GM12878 (cell line): ENCODE measurements around the gene RALB. TPM values are rescaled to one million over a fixed set of nuclear protein-coding genes. Genes with fewer than 3 reads are reported as not detected.

Source experiments
- ATAC-seq: fragments of 200-7000 bp; cut with Tn5 transposase; 3 replicates; pipeline ENCODE4 v1.9.1; 2020; ENCODE audit warnings: mild to moderate bottlenecking, moderate library complexity
- BruUV-seq: library from RNA; stranded (reverse); fragments of 400-500 nt; replicated peaks from 2 replicates; lab custom pipeline; 2021; lab: Mats Ljungman, UMichigan
- CTCF ChIA-PET: fragments of 300-600 bp; sonication (Branson Sonifier 250); formaldehyde crosslinking; extraction: SDS; loops from one replicate; lab custom pipeline; 2021; ENCODE audit warnings: inconsistent platforms; lab: Yijun Ruan, JAX
- POLR2A ChIA-PET: fragments of 350-600 bp; formaldehyde crosslinking; extraction: SDS; loops from one replicate; lab custom pipeline; 2021; ENCODE audit warnings: inconsistent platforms; lab: Charles Lee
- RAD21 ChIA-PET: fragments of 300-600 bp; sonication (Branson Sonifier 250); formaldehyde crosslinking; loops from one replicate; lab custom pipeline; 2023; ENCODE audit warnings: antibody characterized with exemption; ENCODE audit not compliant: unreplicated experiment; lab: Charles Lee
- SMC1A ChIA-PET: fragments of 300-600 bp; sonication (Branson Sonifier 250); formaldehyde crosslinking; loops from one replicate; lab custom pipeline; 2023; ENCODE audit not compliant: unreplicated experiment, uncharacterized antibody; lab: Charles Lee
- DNase-seq: peaks from one replicate; pipeline ENCODE4 v3.0.0-alpha.2; 2011; ENCODE audit warnings: low read depth, low spot score
- FAIRE-seq: peaks from 3 replicates; lab custom pipeline; 2011; peaks lifted over from hg19 to GRCh38; lab: Jason Lieb, UNC
- H2AFZ ChIP-seq: 2 replicates; pipeline ENCODE4 v1.6.0; 2011; ENCODE audit warnings: low read depth, low read length, control low read depth; ENCODE audit not compliant: control insufficient read depth
- H3K27ac ChIP-seq: 2 replicates; pipeline ENCODE4 v1.5.1; 2011; ENCODE audit warnings: control low read depth; ENCODE audit not compliant: control insufficient read depth, insufficient read depth
- H3K27me3 ChIP-seq, 2 experiments: replicated peaks in 1 of 2; 2 replicates each; pipeline versions ENCODE4 v1.6.0 to v1.6.1; 2011; ENCODE audit warnings: low read length in 1 of 2; ENCODE audit not compliant: control insufficient read depth in 2 of 2, insufficient read depth in 2 of 2
- H3K36me3 ChIP-seq, 2 experiments: 2 replicates each; pipeline ENCODE4 v1.5.1; 2011; ENCODE audit warnings: low read length in 1 of 2; ENCODE audit not compliant: control insufficient read depth in 2 of 2, insufficient read depth in 2 of 2
- H3K4me1 ChIP-seq: 2 replicates; pipeline ENCODE4 v1.6.1; 2011; ENCODE audit warnings: mild to moderate bottlenecking, low read length, moderate library complexity, mixed read lengths; ENCODE audit not compliant: control insufficient read depth, insufficient read depth
- H3K4me2 ChIP-seq: 2 replicates; pipeline ENCODE4 v1.6.0; 2011; ENCODE audit warnings: control low read depth; ENCODE audit not compliant: control insufficient read depth, insufficient read depth
- H3K4me3 ChIP-seq: fragments of 200-600 bp; sonication (generic); 2 replicates; pipeline ENCODE4 v1.5.1; 2016
- H3K79me2 ChIP-seq: 2 replicates; pipeline ENCODE4 v1.6.0; 2011; ENCODE audit warnings: low read length; ENCODE audit not compliant: control insufficient read depth, insufficient read depth
- H3K9ac ChIP-seq: 2 replicates; pipeline ENCODE4 v1.8.0; 2011; ENCODE audit warnings: low read length, control low read depth, mixed read lengths; ENCODE audit not compliant: control insufficient read depth, insufficient read depth
- H3K9me3 ChIP-seq: replicated peaks from 3 replicates; pipeline ENCODE4 v1.5.1; 2011; ENCODE audit warnings: mild to moderate bottlenecking, low read length; ENCODE audit not compliant: control insufficient read depth, insufficient read depth
- H4K20me1 ChIP-seq: 2 replicates; pipeline ENCODE4 v1.6.0; 2011; ENCODE audit not compliant: control insufficient read depth, insufficient read depth
- BACH1 ChIP-seq: fragments of 450-650 bp; IDR thresholded peaks from 2 replicates; pipeline ENCODE4 v1.6.1; 2017; ENCODE audit warnings: mild to moderate bottlenecking, borderline replicate concordance
- CHD1 ChIP-seq: IDR thresholded peaks from 2 replicates; pipeline ENCODE4 v1.6.1; 2012; ENCODE audit warnings: low read depth, low read length, improper control_type of control experiment
- CHD4 ChIP-seq: fragments of 200-600 bp; sonication (generic); IDR thresholded peaks from 2 replicates; pipeline ENCODE4 v1.6.1; 2016; ENCODE audit warnings: mild to moderate bottlenecking
- E2F4 ChIP-seq: IDR thresholded peaks from 2 replicates; pipeline ENCODE4 v1.6.1; 2012; ENCODE audit warnings: low read depth, low read length, improper control_type of control experiment
- E4F1 ChIP-seq: fragments of 450-650 bp; IDR thresholded peaks from 2 replicates; pipeline ENCODE4 v1.6.1; 2018; ENCODE audit warnings: borderline replicate concordance, mild to moderate bottlenecking; ENCODE audit not compliant: partially characterized antibody
- ELK1 ChIP-seq: IDR thresholded peaks from 2 replicates; pipeline ENCODE4 v1.6.1; 2012; ENCODE audit warnings: low read depth, low read length, improper control_type of control experiment
- FOS ChIP-seq: IDR thresholded peaks from 3 replicates; pipeline ENCODE4 v1.6.1; 2011; ENCODE audit warnings: borderline replicate concordance; ENCODE audit not compliant: insufficient read length; ENCODE audit errors: extremely low read depth
- JUND ChIP-seq: IDR thresholded peaks from 2 replicates; pipeline ENCODE4 v1.6.1; 2012; ENCODE audit warnings: low read depth, mild to moderate bottlenecking, low read length, improper control_type of control experiment, moderate library complexity
- SMAD5 ChIP-seq: IDR thresholded peaks from 2 replicates; pipeline ENCODE4 v1.6.1; 2016; ENCODE audit warnings: antibody characterized with exemption, low read depth
- ZBTB11 ChIP-seq: fragments of 450-650 bp; formaldehyde crosslinking; IDR thresholded peaks from 2 replicates; pipeline ENCODE4 v1.5.0; 2022; ENCODE audit warnings: mild to moderate bottlenecking, missing genetic modification characterization
- ZNF384 ChIP-seq: IDR thresholded peaks from 2 replicates; pipeline ENCODE4 v1.6.1; 2012; ENCODE audit warnings: low read depth, mild to moderate bottlenecking, low read length, improper control_type of control experiment, borderline replicate concordance
- WGBS: methylation state at CpG from one replicate; pipeline ENCODE4 v1.1.6; 2016; ENCODE audit warnings: low lambda C conversion rate; ENCODE audit not compliant: insufficient replicate concordance, insufficient coverage; ENCODE audit errors: missing lambda C conversion rate; 5-methylcytosine and 5-hydroxymethylcytosine counted together
- in situ Hi-C: fragments of 300-500 bp; cut with MboI; formaldehyde crosslinking; loops from 9 replicates; pipeline ENCODE4 v1.14.3; 2018; ENCODE audit warnings: mixed read lengths
- intact Hi-C: fragments of 100-400 bp; cut with micrococcal nuclease; formaldehyde crosslinking; loops from one replicate; pipeline ENCODE4 v1.14.2; 2022; ENCODE audit not compliant: unreplicated experiment
- polyA plus RNA-seq, 11 experiments: library from polyadenylated mRNA; depleted of rRNA in 4 of 11; unstranded in 6 of 11; stranded (reverse) in 5 of 11; fragments of >200 nt; fragmentation: Nextera tagmentation in 4 of 11; fragmentation: Illumina TruSeq in 1 of 11; extraction: Ambion mirVana in 4 of 11; extraction: Trizol in 1 of 11; gene quantifications; 1 replicate in 1 of 11; 2 replicates in 10 of 11; pipeline versions ENCODE4 v1.2.1 to v1.2.3, GENCODE V29; 2011 to 2016; ENCODE audit warnings: inconsistent platforms in 2 of 11, missing spikeins in 2 of 11, low read depth in 1 of 11
- total RNA-seq, 4 experiments: library from RNA; depleted of rRNA in 3 of 4; stranded (reverse); fragments of >200 nt in 3 of 4; fragmentation: Illumina TruSeq in 1 of 4; extraction: Trizol in 1 of 4; gene quantifications; 2 replicates each; pipeline versions ENCODE4 v1.2.1 to v1.2.3, GENCODE V29; 2013 to 2021

The RALB gene
- total and polyA plus RNA-seq, 10 of the 15 experiments (the other 5 are each of a cell fraction or from before 2014, with no cell fraction given), result 8.3 to 54.0 (median 24.2) TPM

- no peaks in the 10 kb centered on the region for H3K27me3 ChIP-seq
- intact Hi-C loops (no loop called here), in situ Hi-C loops (no loop called here)
- DNase-seq (no peak), ATAC-seq (no peak), FAIRE-seq (no peak)
- H3K4me2 ChIP-seq, result no peak overlapping the region
- no peak overlapping the region for H2AFZ ChIP-seq
- RAD21 ChIA-PET, result no interaction called here
- peaks cover 31% of the 10 kb centered on the region for H3K4me1 ChIP-seq
- POLR2A ChIA-PET, result interaction anchor here (1.1 kb wide), 1 partner anchor 60 kb away, joined by 4 read pairs; no protein-coding TSS in a partner anchor
- no peak overlapping the region for H3K9ac ChIP-seq
- SMC1A ChIA-PET, result interaction anchor here (0.6 to 1.2 kb wide), 2 partner anchors 30 to 649 kb away, joined by 3 read pairs; no protein-coding TSS in a partner anchor
- H3K9me3 ChIP-seq, result no peaks in the 10 kb centered on the region
- WGBS, result 94% methylated on average over 2 of the region's 2 CpGs
- CTCF ChIA-PET, result interaction anchor here (0.9 to 1.8 kb wide), 3 partner anchors 10 to 22 kb away, joined by 3 to 5 read pairs (median 4); no protein-coding TSS in a partner anchor
- no peaks in the 10 kb centered on the region for H4K20me1 ChIP-seq
- peaks cover 2 to 22% of the 10 kb centered on the region in 2 experiments for H3K36me3 ChIP-seq
- H3K4me3 ChIP-seq, result no peak overlapping the region
- H3K79me2 ChIP-seq, result no peaks in the 10 kb centered on the region; the same call in 1 of the 2 replicates
- TF ChIP-seq ZBTB11 (CRISPR knock-in tag), result no peak
- no peak for TF ChIP-seq E4F1
- TF ChIP-seq ELK1, result no peak
- no peak for TF ChIP-seq JUND
- no peak for TF ChIP-seq SMAD5
- no peak for TF ChIP-seq E2F4
- no peak for TF ChIP-seq BACH1
- no peak for TF ChIP-seq FOS
- no peak for TF ChIP-seq ZNF384
- no peak for TF ChIP-seq CHD4
- TF ChIP-seq CHD1, result no peak
- no peak overlapping the region for H3K27ac ChIP-seq
- no TSS peak for BruUV-seq
These were observed 38.1 kb downstream of the RALB start for GRCh38 chr2:120290737-120291136.
